ENCODE results near the gene OR4D5.

Gene OR4D5

GRCh38 chr11:123977731-123978347 lies 38.4 kb downstream of the OR4D5 start, which contains the start of gene OR10S1:
Gene OR10S1, minus strand, starts transcription at chr11:123977781. Its CDS starts 117 bp downstream, at chr11:123977664.
- no peak for TF ChIP-seq CTCF (IDR thresholded peaks at IDR 0.05; ENCODE audit: low read length)
- no peak for TF ChIP-seq EZH2 (IDR thresholded peaks at IDR 0.05; ENCODE audit: borderline replicate concordance, low read length)
- Histone ChIP-seq H3K36me3 (ENCODE audit: insufficient read depth, low read length) (no peaks in the 10 kb centered on the region), H3K79me2 (ENCODE audit: insufficient read depth, low read length) (no peaks in the 10 kb centered on the region), H3K27ac (ENCODE audit: low read depth, low read length, poor library complexity, severe bottlenecking) (no peak within 1 kb of the TSS), H3K9ac (ENCODE audit: low read length) (no peak within 1 kb of the TSS), H3K9me2 (ENCODE audit: low read depth, low read length) (no peaks in the 10 kb centered on the region), H2AFZ (ENCODE audit: low read length) (no peak within 1 kb of the TSS), H3K27me3 (ENCODE audit: insufficient read depth, low read length) (no peaks in the 10 kb centered on the region), H3K4me3 (ENCODE audit: low read depth, low read length, poor library complexity, severe bottlenecking) (no peak within 1 kb of the TSS), H3K9me3 (ENCODE audit: low read length) (no peaks in the 10 kb centered on the region), H3K4me1 (ENCODE audit: insufficient read depth, low read length, severe bottlenecking) (no peaks in the 10 kb centered on the region), H3F3A (ENCODE audit: insufficient read depth, low read length) (no peaks in the 10 kb centered on the region), H3K4me2 (ENCODE audit: low read length) (no peak within 1 kb of the TSS), H4K20me1 (ENCODE audit: insufficient read depth, low read length) (no peaks in the 10 kb centered on the region)

GRCh38 chr11:123979311-123979710 lies 39.9 kb downstream of the OR4D5 start:
- Histone ChIP-seq H3F3A (ENCODE audit: insufficient read depth, low read length) (no peaks in the 10 kb centered on the region), H3K9ac (ENCODE audit: low read length) (no peak overlapping the region)

More at GRCh38 chr11:123979311-123979710, 39.9 kb downstream of the OR4D5 start:
- Histone ChIP-seq H3K4me3 (ENCODE audit: low read depth, low read length, poor library complexity, severe bottlenecking) (no peak overlapping the region), H3K9me2 (ENCODE audit: low read depth, low read length) (no peaks in the 10 kb centered on the region), H2AFZ (ENCODE audit: low read length) (no peak overlapping the region), H3K27ac (ENCODE audit: low read depth, low read length, poor library complexity, severe bottlenecking) (no peak overlapping the region), H3K27me3 (ENCODE audit: insufficient read depth, low read length) (no peaks in the 10 kb centered on the region), H4K20me1 (ENCODE audit: insufficient read depth, low read length) (no peaks in the 10 kb centered on the region), H3K36me3 (ENCODE audit: insufficient read depth, low read length) (no peaks in the 10 kb centered on the region), H3K4me1 (ENCODE audit: insufficient read depth, low read length, severe bottlenecking) (no peaks in the 10 kb centered on the region), H3K79me2 (ENCODE audit: insufficient read depth, low read length) (no peaks in the 10 kb centered on the region), H3K9me3 (ENCODE audit: low read length) (no peaks in the 10 kb centered on the region), H3K4me2 (ENCODE audit: low read length) (no peak overlapping the region)
- TF ChIP-seq CTCF (IDR thresholded peaks at IDR 0.05; ENCODE audit: low read length) (no peak), EZH2 (IDR thresholded peaks at IDR 0.05; ENCODE audit: borderline replicate concordance, low read length) (no peak)
